GM19324 (cell line): ENCODE measurements around the gene TXK.
"Not testable (repeated sequence)": the region's sequence is repeated elsewhere in the genome, so short reads cannot be mapped to it uniquely, and the experiment has no call there.

Source experiments
- ATAC-seq: cut with Tn5 transposase; IDR thresholded peaks from one replicate; pipeline ENCODE4 v1.9.1; 2021; ENCODE audit warnings: mild to moderate bottlenecking, moderate library complexity; ENCODE audit not compliant: unreplicated experiment, low FRiP score

Gene TXK

DNA sequence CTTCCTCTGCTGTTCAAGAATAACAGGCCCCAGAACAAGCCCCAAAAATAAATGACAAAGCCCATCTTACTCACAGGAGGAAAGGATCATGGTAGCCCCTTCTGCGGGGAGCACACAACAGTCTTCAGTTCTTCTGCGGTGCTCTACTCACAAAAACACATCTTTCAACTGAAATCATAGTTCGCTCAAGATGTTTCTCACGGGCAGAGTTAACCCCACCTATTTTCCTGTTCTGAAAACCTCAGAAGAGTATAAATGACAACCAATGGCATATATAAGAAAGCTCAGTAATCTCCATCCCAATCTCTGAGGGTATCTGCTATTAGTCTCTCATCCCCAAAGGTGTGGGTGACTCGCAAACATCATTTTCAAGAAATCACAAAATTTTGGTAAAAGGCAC is at the start of gene TXK:
Gene TXK (minus strand): TSS at position 170 of the 400 bp plus-strand sequence. CDS start 80 bp downstream, at position 90.
- no peak for ATAC-seq

- ATAC-seq = no peak
Observed at GRCh38 chr4:48180234-48180633, 46.2 kb upstream of the TXK start.

DNA sequence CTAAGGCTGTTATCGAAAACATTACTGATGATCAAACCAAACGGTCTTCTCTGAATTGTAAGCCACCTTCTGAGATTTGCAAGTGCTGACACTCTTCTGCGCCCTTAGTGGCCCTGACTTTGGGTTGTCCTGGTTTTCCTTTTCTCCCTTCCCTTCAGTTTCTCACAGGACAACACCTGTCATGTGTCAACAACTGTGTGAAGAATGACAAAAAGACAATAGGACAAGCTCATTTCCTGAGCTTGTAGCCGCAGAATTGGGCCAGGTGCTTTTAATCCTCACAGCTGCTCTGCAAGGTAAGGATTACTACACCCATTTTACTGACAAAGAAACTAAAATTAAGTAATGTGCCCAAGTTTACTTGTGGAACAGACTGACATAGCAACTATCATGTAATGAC is 44.9 kb upstream of the TXK start:
- ATAC-seq = no peak

GRCh38 chr4:48175806-48176205 is 41.8 kb upstream of the TXK start:
- no peak for ATAC-seq

GRCh38 chr4:48175328-48175727 is 41.3 kb upstream of the TXK start:
- ATAC-seq = no peak

DNA sequence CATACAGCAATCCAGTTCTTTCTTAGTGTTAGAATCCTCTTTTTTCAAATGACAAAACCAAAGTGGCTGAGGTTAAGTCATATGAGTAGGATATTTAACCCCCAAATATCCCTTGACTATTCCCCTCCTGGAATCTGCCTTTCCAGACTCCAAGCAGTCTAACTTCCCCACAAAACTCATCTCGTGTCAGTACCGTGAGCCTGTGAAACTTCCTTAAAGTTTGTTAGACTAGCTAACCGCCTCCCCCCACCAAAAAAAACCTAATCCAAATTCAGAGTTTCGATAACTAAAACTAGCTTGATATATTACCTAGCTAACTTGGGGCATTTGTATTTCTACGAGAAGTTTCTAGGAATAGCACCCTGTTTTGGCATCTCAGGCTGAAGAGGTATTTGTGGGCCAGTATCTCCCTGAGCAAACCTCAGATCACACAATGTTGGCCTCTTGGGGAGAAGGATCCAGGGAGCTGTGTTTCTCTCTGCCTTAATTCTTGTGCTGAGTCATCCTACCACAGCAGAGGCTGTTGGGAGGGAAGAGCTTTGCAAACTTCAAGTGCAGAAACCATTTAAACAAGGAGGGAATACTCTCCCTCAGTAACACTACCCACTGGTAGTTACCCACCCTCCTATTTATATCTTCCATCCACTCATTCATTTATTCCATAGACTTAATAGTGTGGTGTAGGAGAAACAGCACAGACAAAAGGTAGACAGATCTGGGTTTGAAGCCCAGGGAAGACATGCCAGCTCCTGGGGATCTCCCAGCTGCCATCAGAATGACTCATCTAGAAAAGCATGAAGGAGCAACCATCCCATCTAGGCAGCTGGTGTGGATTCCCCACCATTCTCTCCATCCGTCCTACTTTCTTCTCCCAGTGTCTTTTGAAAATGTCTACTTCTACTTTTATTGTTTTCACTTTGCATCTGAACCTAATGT is 39.3 kb upstream of the TXK start:
- no peak for ATAC-seq

GRCh38 chr4:48172651-48173050 is 38.6 kb upstream of the TXK start:
- ATAC-seq = no peak

DNA sequence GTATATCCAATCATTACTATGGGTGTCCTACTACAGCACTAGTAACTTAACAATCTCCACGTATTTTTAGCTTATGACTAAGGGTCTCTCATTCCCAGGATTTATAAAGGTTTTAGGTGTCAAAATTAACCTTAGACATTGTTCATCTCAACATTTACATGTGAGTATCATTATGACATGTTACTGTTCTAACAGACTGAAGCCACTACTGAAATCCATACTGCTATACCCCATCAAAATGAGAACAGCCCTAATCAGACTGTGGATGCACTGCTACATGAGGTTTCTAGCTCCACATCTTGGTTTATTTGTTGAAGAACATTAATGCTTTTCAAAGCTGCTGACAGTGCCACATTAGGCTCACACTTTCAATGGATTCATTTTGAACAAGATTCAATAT is 35.6 kb upstream of the TXK start:
- ATAC-seq = no peak

- no peak for ATAC-seq
Observed at GRCh38 chr4:48167538-48168263, 33.7 kb upstream of the TXK start.

- not testable (repeated sequence) for ATAC-seq
Observed at GRCh38 chr4:48164561-48164960, 30.5 kb upstream of the TXK start.

GRCh38 chr4:48163746-48164145 is 29.7 kb upstream of the TXK start:
- ATAC-seq = no peak

- no peak for ATAC-seq
Observed at GRCh38 chr4:48162162-48162561, 28.1 kb upstream of the TXK start.

GRCh38 chr4:48157271-48157670 is 23.2 kb upstream of the TXK start:
- no peak for ATAC-seq

GRCh38 chr4:48156423-48156822 is 22.4 kb upstream of the TXK start:
- no peak for ATAC-seq

DNA sequence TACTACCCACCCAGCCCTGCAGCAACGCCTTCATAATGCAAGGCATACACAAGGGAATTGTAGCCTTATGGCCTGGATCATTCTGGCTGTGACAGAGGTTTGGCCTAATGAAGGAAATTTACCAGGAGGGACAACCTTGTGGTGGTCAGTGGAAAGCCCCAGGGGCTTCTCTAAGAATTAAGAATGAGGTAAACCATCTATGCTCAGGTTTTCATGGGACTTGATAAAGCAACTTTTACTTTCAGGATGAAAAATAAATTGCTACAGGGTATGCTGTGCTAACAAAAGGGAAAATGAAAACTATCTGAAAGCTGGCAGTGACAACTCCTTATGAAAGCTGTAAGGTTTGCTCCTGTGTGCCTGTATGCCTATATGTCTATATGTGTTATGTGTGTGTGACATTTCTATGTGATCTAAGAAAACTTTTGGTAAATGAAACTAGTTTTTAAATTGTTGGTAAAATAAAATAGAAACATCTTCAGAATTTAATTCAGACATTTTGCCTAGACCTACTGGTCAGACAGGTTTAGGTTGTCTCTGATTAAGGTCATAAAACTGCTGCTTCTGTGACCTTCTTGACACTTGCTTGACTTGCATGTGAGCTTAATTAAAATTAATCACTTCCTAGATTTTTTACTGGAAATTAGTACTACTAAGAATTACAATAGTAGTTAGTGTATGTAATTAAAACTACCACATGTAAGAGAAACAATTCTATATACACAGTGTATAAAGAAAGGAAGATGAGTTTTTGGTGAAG is 19.9 kb upstream of the TXK start:
- no peak for ATAC-seq

DNA sequence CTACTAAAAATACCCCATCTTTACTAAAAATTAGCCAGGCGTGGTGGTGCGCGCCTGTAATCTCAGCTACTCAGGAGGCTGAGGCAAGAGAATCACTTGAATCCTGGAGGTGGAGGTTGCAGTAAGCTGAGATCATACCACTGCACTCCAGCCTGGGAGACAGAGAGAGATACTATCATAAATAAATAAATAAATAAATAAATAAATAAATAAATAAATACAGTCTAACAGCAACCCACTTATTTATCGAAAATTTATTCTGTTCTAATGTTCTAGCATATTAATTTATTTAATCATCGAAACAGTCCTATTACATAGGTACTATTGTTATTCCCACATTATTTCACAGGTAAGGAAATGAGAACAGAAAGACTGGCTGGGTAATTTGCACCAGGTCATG is 18.2 kb upstream of the TXK start:
- no peak for ATAC-seq

- ATAC-seq = no peak
Observed at GRCh38 chr4:48149827-48150370, 15.8 kb upstream of the TXK start.

- no peak for ATAC-seq
Observed at GRCh38 chr4:48147621-48148020, 13.6 kb upstream of the TXK start.

- ATAC-seq = no peak
Observed at GRCh38 chr4:48141048-48141447, 7.0 kb upstream of the TXK start.

DNA sequence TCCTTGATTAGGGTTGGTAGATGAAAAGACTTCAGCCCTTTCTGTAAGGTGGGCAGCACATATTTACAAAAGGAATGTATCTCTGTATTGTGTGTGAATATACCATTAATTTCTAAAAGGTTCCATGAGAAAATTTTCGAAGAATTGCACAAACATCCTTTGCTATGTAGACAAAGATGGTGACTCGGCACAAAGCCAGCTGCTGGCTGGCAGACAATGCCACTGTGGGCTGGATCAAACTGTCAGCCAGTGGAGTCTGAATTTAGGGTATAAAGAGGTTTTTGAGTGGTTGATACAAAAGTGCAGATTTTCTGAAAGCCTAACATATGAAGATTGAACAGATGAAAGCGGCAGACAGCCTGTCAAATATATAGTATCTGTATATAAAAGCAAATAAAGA is 5.6 kb upstream of the TXK start:
- no peak for ATAC-seq

DNA sequence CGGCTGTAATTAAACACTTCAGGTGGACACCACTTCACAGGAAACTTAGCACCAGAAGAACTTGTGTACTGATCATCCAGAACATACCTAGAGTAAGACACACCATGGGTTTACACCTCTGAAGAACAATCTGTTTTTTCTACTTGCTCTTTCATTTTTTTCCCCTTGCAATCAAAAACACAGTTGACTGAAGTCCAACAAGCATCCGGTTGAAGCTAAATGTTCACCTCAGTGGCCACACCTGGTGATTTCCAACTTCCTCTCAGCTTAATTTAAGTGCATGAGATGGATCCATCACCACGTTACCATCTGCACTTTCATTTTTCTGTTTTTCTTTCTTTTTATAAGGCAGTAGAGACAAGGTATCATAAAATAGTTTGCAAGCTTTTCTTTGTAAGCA is 4.9 kb upstream of the TXK start:
- ATAC-seq = peak; percentile 81
